Mucosa of descending colon (tissue), 3 donors: ENCODE data around the gene CDS2. TPM values are rescaled to one million over a fixed set of nuclear protein-coding genes. Genes with fewer than 3 reads are reported as not detected.

Experiments
- ATAC-seq: fragments of 200-7000 bp; cut with Tn5 transposase; one replicate; pipeline ENCODE4 v1.9.1; 2020; ENCODE audit warnings: mild to moderate bottlenecking, moderate library complexity
- DNase-seq, 3 donors: peaks; one replicate each; pipeline ENCODE4 v3.0.0-alpha.2; 2020
- H3K36me3 ChIP-seq: fragments of 200-600 bp; one replicate; pipeline ENCODE4 v1.8.0; 2021; ENCODE audit warnings: low read depth, mild to moderate bottlenecking
- H3K4me1 ChIP-seq: fragments of 200-600 bp; one replicate; pipeline ENCODE4 v1.8.0; 2021; ENCODE audit warnings: low read depth, mild to moderate bottlenecking
- H3K4me3 ChIP-seq: fragments of 200-600 bp; one replicate; pipeline ENCODE4 v1.8.0; 2021; ENCODE audit warnings: mild to moderate bottlenecking
- H3K9me3 ChIP-seq: fragments of 200-600 bp; one replicate; pipeline ENCODE4 v1.8.0; 2021; ENCODE audit warnings: mild to moderate bottlenecking
- CTCF ChIP-seq: fragments of 200-600 bp; IDR thresholded peaks from one replicate; pipeline ENCODE4 v1.8.0; 2022; ENCODE audit warnings: antibody characterized with exemption, mild to moderate bottlenecking
- intact Hi-C, 2 donors: fragments of 100-400 bp; cut with DNase I in 1 of 2; cut with micrococcal nuclease in 1 of 2; formaldehyde crosslinking; loops; one replicate each; pipeline versions ENCODE4 v1.11.0 to v1.11.1; 2022; cut with DNase I, micrococcal nuclease
- total RNA-seq, 3 donors: library from RNA; stranded (reverse); fragmentation: NEBNext Ultra II Directional in 2 of 3; extraction: Animal tissue kit (Norgen Biotek cat#: 25700) in 2 of 3; gene quantifications; one replicate each; pipeline versions ENCODE4 v1.2.1 to v1.2.4, GENCODE V29; 2021 to 2023
- donor health status: DM: no; HTN: no; CAD: no; lungs with moderate emphysema.
- donor health status: DM: no; HTN: no; CAD: no.
- donor health status: DM: no; HTN: yes; CAD: no.

Gene CDS2
- total RNA-seq, 3 donors from 2014 or later, result 37.9 to 59.5 (median 39.6) TPM

- intact Hi-C loops, result no loop called here
- Histone ChIP-seq H3K36me3 (no peaks in the 10 kb centered on the region), H3K9me3 (no peaks in the 10 kb centered on the region), H3K4me1 (peaks cover 11% of the 10 kb centered on the region), H3K4me3 (no peak overlapping the region)
- no peak for TF ChIP-seq CTCF
- no peak for DNase-seq
- ATAC-seq, result no peak
Measured at GRCh38 chr20:5143851-5144250, 17.0 kb downstream of the CDS2 start.

GRCh38 chr20:5145365-5146098, 18.7 kb downstream of the CDS2 start:
- peaks cover 11% of the 10 kb centered on the region for H3K4me1 ChIP-seq
- ATAC-seq (no peak), DNase-seq (no peak)
- H3K9me3 ChIP-seq, result no peaks in the 10 kb centered on the region
- H3K4me3 ChIP-seq, result no peak overlapping the region
- intact Hi-C loops, result no loop called here
- no peak for TF ChIP-seq CTCF
- no peaks in the 10 kb centered on the region for H3K36me3 ChIP-seq

- no peak for TF ChIP-seq CTCF
- DNase-seq, result no peak
- H3K4me3 ChIP-seq, result no peak overlapping the region
- intact Hi-C loops, result no loop called here
- H3K4me1 ChIP-seq, result peaks cover 15% of the 10 kb centered on the region
- no peaks in the 10 kb centered on the region for H3K9me3 ChIP-seq
- H3K36me3 ChIP-seq, result no peaks in the 10 kb centered on the region
- ATAC-seq, result no peak
Measured at GRCh38 chr20:5146099-5146668, 19.4 kb downstream of the CDS2 start.

- intact Hi-C loops, result no loop called here
- H3K9me3 ChIP-seq, result no peaks in the 10 kb centered on the region
- no peak for ATAC-seq
- no peak for DNase-seq
- H3K4me3 ChIP-seq, result no peak overlapping the region
- no peak for TF ChIP-seq CTCF
- H3K36me3 ChIP-seq, result no peaks in the 10 kb centered on the region
- peaks cover 20% of the 10 kb centered on the region for H3K4me1 ChIP-seq
Measured at GRCh38 chr20:5146871-5147592, 20.2 kb downstream of the CDS2 start.

- Histone ChIP-seq H3K36me3 (no peaks in the 10 kb centered on the region), H3K9me3 (no peaks in the 10 kb centered on the region), H3K4me1 (peaks cover 32% of the 10 kb centered on the region), H3K4me3 (no peak overlapping the region)
- no peak for DNase-seq
- intact Hi-C loops, result no loop called here
- ATAC-seq, result no peak
- TF ChIP-seq CTCF, result no peak
Measured at GRCh38 chr20:5148581-5148980, 21.8 kb downstream of the CDS2 start.
